Spleen (tissue), 11 donors: ENCODE measurements around the gene LHFPL5. TPM values are rescaled to one million over a fixed set of nuclear protein-coding genes. Genes with fewer than 3 reads are reported as not detected.

Experiments used
- DNase-seq: peaks from one replicate; pipeline ENCODE4 v3.0.0-alpha.2; 2020
- H3K27ac ChIP-seq, 8 donors: fragments of 200-600 bp; sonication (generic) in 7 of 8; 1 replicate in 4 of 8; 2 replicates in 4 of 8; pipeline versions ENCODE4 v1.5.0 to v1.8.0; 2016 to 2021; ENCODE audit warnings: inconsistent platforms in 4 of 8, mild to moderate bottlenecking in 4 of 8, moderate library complexity in 1 of 8
- H3K27me3 ChIP-seq, 7 donors: fragments of 200-600 bp; sonication (generic) in 6 of 7; replicated peaks in 1 of 7; 1 replicate in 4 of 7; 2 replicates in 3 of 7; pipeline versions ENCODE4 v1.5.0 to v1.8.0; 2016 to 2021; ENCODE audit warnings: inconsistent platforms in 3 of 7, mild to moderate bottlenecking in 1 of 7
- H3K36me3 ChIP-seq, 6 donors: fragments of 200-600 bp; sonication (generic) in 5 of 6; 1 replicate in 4 of 6; 2 replicates in 2 of 6; pipeline versions ENCODE4 v1.5.0 to v1.8.0; 2016 to 2021; ENCODE audit warnings: inconsistent platforms in 2 of 6
- H3K4me1 ChIP-seq, 6 donors: fragments of 200-600 bp; sonication (generic) in 5 of 6; 1 replicate in 3 of 6; 2 replicates in 3 of 6; pipeline versions ENCODE4 v1.5.0 to v1.8.0; 2016 to 2021; ENCODE audit warnings: inconsistent platforms in 3 of 6
- H3K4me3 ChIP-seq, 8 donors: fragments of 200-600 bp; sonication (generic) in 7 of 8; 1 replicate in 4 of 8; 2 replicates in 4 of 8; pipeline versions ENCODE4 v1.5.0 to v1.8.0; 2016 to 2021; ENCODE audit warnings: inconsistent platforms in 4 of 8, mild to moderate bottlenecking in 4 of 8, moderate library complexity in 2 of 8
- H3K9me3 ChIP-seq, 8 donors: fragments of 200-600 bp; sonication (generic) in 7 of 8; 1 replicate in 4 of 8; 2 replicates in 4 of 8; pipeline versions ENCODE4 v1.5.0 to v1.8.0; 2016 to 2021; ENCODE audit warnings: inconsistent platforms in 4 of 8
- CTCF ChIP-seq, 11 experiments: fragments of 200-600 bp in 7 of 11; fragments of 450-650 bp in 4 of 11; sonication (generic) in 4 of 11; IDR thresholded peaks in 8 of 11; conservative IDR thresholded peaks in 3 of 11; 1 replicate in 7 of 11; 2 replicates in 4 of 11; pipeline versions ENCODE4 v1.4.0 to v1.8.0; 2016 to 2021; ENCODE audit warnings: antibody characterized with exemption in 11 of 11, inconsistent platforms in 4 of 11, mild to moderate bottlenecking in 1 of 11
- POLR2A ChIP-seq, 3 donors: fragments of 450-650 bp; IDR thresholded peaks; one replicate each; pipeline ENCODE4 v1.5.1; 2017; ENCODE audit warnings: antibody characterized with exemption in 3 of 3, mild to moderate bottlenecking in 1 of 3
- POLR2AphosphoS5 ChIP-seq, 3 donors: sonication (generic); formaldehyde crosslinking; IDR thresholded peaks; one replicate each; pipeline ENCODE4 v1.5.1; 2017; ENCODE audit warnings: antibody characterized with exemption in 3 of 3
- WGBS, 5 donors: extraction: QIAGEN DNeasy Blood & Tissue Kit in 3 of 5; methylation state at CpG; one replicate each; pipeline versions ENCODE4 v1.1.5 to v1.1.7; 2013 to 2018; 5-methylcytosine and 5-hydroxymethylcytosine counted together
- intact Hi-C: fragments of 100-400 bp; cut with DNase I; formaldehyde crosslinking; loops from one replicate; pipeline ENCODE4 v1.15.0; 2023; ENCODE audit warnings: low total_unique reads
- polyA plus RNA-seq, 3 donors: library from polyadenylated mRNA; stranded (reverse); fragments of 200-250 nt; gene quantifications; one replicate each; pipeline ENCODE4 v1.2.1, GENCODE V29; 2013
- total RNA-seq, 7 donors: library from RNA; depleted of rRNA in 3 of 7; stranded (reverse); fragments of >200 nt in 3 of 7; fragmentation: NEBNext Ultra II Directional in 4 of 7; extraction: Animal tissue kit (Norgen Biotek cat#: 25700) in 4 of 7; gene quantifications; one replicate each; pipeline versions ENCODE4 v1.1.0 to v1.2.1, GENCODE V29; 2016 to 2021
- donor health status: healthy with polysubstance abuse.
- donor health status: DM: no; HTN: no; CAD: no; lungs with moderate emphysema.
- donor health status: DM: no; HTN: no; CAD: no.
- donor health status: Bipolar disorder and iron deficiency.
- donor health status: healthy.
- donor health status: DM: no; HTN: no; CAD: no.
- donor health status: DM: yes; HTN: yes; CAD: no.

Gene LHFPL5
- total and polyA plus RNA-seq, 10 donors = not detected

DNA sequence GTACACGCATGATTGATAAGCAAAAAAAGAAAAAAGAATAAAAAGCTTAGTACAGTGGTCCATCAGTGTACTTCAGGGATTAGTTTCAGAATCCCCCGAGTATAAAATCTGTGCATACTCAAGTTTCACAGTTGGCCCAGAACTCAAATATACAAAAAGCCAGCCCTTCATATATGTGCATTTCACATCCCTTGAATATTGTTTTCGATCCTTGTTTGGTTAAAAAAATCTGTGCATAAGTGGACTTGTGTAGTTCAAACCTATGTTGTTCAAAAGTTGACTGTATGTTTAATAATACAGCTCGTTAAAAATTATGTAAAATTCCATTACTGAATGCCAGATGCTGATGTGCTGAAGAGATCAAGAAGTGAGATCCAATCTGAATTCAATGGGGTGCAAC is 54.2 kb downstream of the LHFPL5 start:
- Histone ChIP-seq H3K27ac (no peak overlapping the region), H3K36me3 (peaks cover 0 to 100% (median 44%) of the 10 kb centered on the region in 6 donors), H3K9me3 (no peaks in the 10 kb centered on the region), H3K4me3 (no peak overlapping the region), H3K27me3 (no peaks in the 10 kb centered on the region), H3K4me1 (no peaks in the 10 kb centered on the region)
- TF ChIP-seq POLR2AphosphoS5 (IDR thresholded peaks at IDR 0.05) (no peak), CTCF (IDR thresholded peaks at IDR 0.05 in 8 of 11, conservative IDR thresholded peaks at IDR 0.05 in 3 of 11) (no peak), POLR2A (IDR thresholded peaks at IDR 0.05) (no peak)
- DNase-seq = no peak
- WGBS, 5 donors = 90 to 98% (median 97%) methylated on average over 4 of the region's 4 CpGs
- intact Hi-C loops = no loop called here

Other genes starting within 250 kb of the LHFPL5 start
- gene FKBP5, start 116.4 kb upstream of the LHFPL5 start, total RNA-seq = 100 to 1,000 TPM in 5 of 7 donors, 10 to 100 TPM in 2; 39.9 to 368 (median 241) TPM
- gene FKBP5, start 116.4 kb upstream of the LHFPL5 start, polyA plus RNA-seq = 10 to 100 TPM; 23.8 to 88.9 (median 75.9) TPM
- gene ARMC12, start 68.3 kb upstream of the LHFPL5 start, total RNA-seq = 1 to 10 TPM in 2 of 7 donors, under 1 TPM in 5; 0.23 to 1.6 (median 0.97) TPM
- gene ARMC12, start 68.3 kb upstream of the LHFPL5 start, polyA plus RNA-seq = 1 to 10 TPM; 2.0 to 4.1 (median 2.7) TPM
- not detected for gene CLPSL2, start 28.8 kb upstream of the LHFPL5 start, total RNA-seq
- not detected for gene CLPSL2, start 28.8 kb upstream of the LHFPL5 start, polyA plus RNA-seq
- gene CLPSL1, start 24.3 kb upstream of the LHFPL5 start, total RNA-seq = not detected
- gene CLPSL1, start 24.3 kb upstream of the LHFPL5 start, polyA plus RNA-seq = not detected
- 1 to 10 TPM in 1 of 7 donors, under 1 TPM in 1, not detected in 5; 0.91 to 2.3 TPM for gene CLPS, start 8.0 kb upstream of the LHFPL5 start, total RNA-seq
- 1 to 10 TPM in 1 of 3 donors, under 1 TPM in 2; 0.44 to 1.4 (median 0.64) TPM for gene CLPS, start 8.0 kb upstream of the LHFPL5 start, polyA plus RNA-seq
- gene SRPK1, start 115.7 kb downstream of the LHFPL5 start, total RNA-seq = 100 to 1,000 TPM in 3 of 7 donors, 10 to 100 TPM in 4; 50.6 to 140 (median 86.9) TPM
- gene SRPK1, start 115.7 kb downstream of the LHFPL5 start, polyA plus RNA-seq = 10 to 100 TPM in 2 of 3 donors, 1 to 10 TPM in 1; 8.8 to 14.2 (median 11.2) TPM
- 1 to 10 TPM; 1.8 to 7.8 (median 3.6) TPM for gene SLC26A8, start 219.3 kb downstream of the LHFPL5 start, total RNA-seq
- under 1 TPM; 0.11 to 0.28 (median 0.13) TPM for gene SLC26A8, start 219.3 kb downstream of the LHFPL5 start, polyA plus RNA-seq
- 100 to 1,000 TPM in 4 of 7 donors, 10 to 100 TPM in 3; 82.2 to 242 (median 119) TPM for gene MAPK14, start 222.5 kb downstream of the LHFPL5 start, total RNA-seq
- 10 to 100 TPM; 13.9 to 24.7 (median 14.3) TPM for gene MAPK14, start 222.5 kb downstream of the LHFPL5 start, polyA plus RNA-seq